ENCODE results near the gene RAPGEF4.

GRCh38 chr2:172925600-172925999 is 190.0 kb downstream of the RAPGEF4 start:
- TF ChIP-seq EZH2 (IDR thresholded peaks at IDR 0.05; ENCODE audit: borderline replicate concordance, low read depth, low read length, severe bottlenecking) (no peak), CTCF (IDR thresholded peaks at IDR 0.05; ENCODE audit: borderline replicate concordance, extremely low read depth, low read length, poor library complexity, severe bottlenecking) (no peak)

Measured in DND-41 (cell line).